ENCODE measurements around the gene AGAP1. TPM values are rescaled to one million over a fixed set of nuclear protein-coding genes. Genes with fewer than 3 reads are reported as not detected.

The AGAP1 gene
- polyA plus RNA-seq, 1 donor from 2014 or later, result 17.4 TPM

DNA sequence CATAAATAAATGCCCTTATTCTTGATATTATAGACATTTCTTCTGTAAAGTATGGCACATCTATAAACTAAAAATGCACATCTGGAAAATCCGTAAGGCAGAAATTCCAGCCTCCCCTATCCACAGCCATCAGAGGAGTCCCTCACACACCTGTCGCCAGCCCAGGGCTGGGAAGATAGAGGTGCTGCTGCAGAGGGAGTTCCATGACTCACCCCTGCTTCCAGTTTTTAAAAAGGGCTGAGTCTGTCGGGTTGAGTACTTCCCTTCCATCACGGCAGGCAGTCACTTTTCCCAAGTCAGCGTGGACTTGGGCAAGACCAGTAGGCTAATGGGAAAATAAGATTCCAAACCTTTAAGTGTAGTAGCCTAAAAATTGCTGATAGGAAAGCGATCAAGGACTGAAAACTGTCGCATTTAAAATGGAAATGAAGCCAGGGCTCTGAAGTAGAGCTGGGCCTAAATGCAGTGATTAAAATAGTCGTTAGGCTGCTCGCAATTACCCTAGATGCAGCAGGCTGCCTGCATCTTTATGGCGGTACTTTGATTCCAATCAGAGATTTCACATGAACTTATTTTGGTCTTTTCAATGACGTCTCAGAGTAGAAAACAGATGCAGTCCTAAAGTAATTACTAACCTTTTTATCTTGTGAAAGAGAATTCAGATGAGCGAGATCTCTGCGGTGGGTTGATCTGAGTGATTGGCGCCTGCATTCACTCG lies 280.5 kb downstream of the AGAP1 start:
- Histone ChIP-seq H3K79me2 (replicated peaks; ENCODE audit: insufficient read depth, low read length) (no peaks in the 10 kb centered on the region), H4K20me1 (ENCODE audit: insufficient read depth) (no peaks in the 10 kb centered on the region), H3K27me3 (ENCODE audit: insufficient read depth, low read depth, low read length) (no peaks in the 10 kb centered on the region), H3K9me3 (ENCODE audit: low read length) (no peaks in the 10 kb centered on the region), H2AFZ (ENCODE audit: low read depth, low read length) (no peak overlapping the region), H3K36me3 (ENCODE audit: insufficient read depth, low read length) (peaks cover 3% of the 10 kb centered on the region), H3K4me2 (ENCODE audit: low read length) (no peak overlapping the region), H3K9ac (ENCODE audit: low read length) (no peak overlapping the region), H3K27ac (ENCODE audit: low read length) (no peak overlapping the region), H3K9me2 (ENCODE audit: insufficient read depth, low read length) (no peaks in the 10 kb centered on the region), H3F3A (ENCODE audit: insufficient read depth, low read length, poor library complexity, severe bottlenecking) (no peaks in the 10 kb centered on the region), H3K4me3 (ENCODE audit: low read length) (no peak overlapping the region)
- TF ChIP-seq TAF1 (IDR thresholded peaks at IDR 0.05; ENCODE audit: low read depth), result no peak
- no peak for TF ChIP-seq MXI1 (conservative IDR thresholded peaks at IDR 0.05; ENCODE audit: poor library complexity, severe bottlenecking)
- TF ChIP-seq, protein P1, sequence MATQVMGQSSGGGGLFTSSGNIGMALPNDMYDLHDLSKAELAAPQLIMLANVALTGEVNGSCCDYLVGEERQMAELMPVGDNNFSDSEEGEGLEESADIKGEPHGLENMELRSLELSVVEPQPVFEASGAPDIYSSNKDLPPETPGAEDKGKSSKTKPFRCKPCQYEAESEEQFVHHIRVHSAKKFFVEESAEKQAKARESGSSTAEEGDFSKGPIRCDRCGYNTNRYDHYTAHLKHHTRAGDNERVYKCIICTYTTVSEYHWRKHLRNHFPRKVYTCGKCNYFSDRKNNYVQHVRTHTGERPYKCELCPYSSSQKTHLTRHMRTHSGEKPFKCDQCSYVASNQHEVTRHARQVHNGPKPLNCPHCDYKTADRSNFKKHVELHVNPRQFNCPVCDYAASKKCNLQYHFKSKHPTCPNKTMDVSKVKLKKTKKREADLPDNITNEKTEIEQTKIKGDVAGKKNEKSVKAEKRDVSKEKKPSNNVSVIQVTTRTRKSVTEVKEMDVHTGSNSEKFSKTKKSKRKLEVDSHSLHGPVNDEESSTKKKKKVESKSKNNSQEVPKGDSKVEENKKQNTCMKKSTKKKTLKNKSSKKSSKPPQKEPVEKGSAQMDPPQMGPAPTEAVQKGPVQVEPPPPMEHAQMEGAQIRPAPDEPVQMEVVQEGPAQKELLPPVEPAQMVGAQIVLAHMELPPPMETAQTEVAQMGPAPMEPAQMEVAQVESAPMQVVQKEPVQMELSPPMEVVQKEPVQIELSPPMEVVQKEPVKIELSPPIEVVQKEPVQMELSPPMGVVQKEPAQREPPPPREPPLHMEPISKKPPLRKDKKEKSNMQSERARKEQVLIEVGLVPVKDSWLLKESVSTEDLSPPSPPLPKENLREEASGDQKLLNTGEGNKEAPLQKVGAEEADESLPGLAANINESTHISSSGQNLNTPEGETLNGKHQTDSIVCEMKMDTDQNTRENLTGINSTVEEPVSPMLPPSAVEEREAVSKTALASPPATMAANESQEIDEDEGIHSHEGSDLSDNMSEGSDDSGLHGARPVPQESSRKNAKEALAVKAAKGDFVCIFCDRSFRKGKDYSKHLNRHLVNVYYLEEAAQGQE (IDR thresholded peaks at IDR 0.05; ENCODE audit: borderline replicate concordance), result no peak
- no peak for TF ChIP-seq RAD21 (conservative IDR thresholded peaks at IDR 0.05)
- TF ChIP-seq, protein P2, sequence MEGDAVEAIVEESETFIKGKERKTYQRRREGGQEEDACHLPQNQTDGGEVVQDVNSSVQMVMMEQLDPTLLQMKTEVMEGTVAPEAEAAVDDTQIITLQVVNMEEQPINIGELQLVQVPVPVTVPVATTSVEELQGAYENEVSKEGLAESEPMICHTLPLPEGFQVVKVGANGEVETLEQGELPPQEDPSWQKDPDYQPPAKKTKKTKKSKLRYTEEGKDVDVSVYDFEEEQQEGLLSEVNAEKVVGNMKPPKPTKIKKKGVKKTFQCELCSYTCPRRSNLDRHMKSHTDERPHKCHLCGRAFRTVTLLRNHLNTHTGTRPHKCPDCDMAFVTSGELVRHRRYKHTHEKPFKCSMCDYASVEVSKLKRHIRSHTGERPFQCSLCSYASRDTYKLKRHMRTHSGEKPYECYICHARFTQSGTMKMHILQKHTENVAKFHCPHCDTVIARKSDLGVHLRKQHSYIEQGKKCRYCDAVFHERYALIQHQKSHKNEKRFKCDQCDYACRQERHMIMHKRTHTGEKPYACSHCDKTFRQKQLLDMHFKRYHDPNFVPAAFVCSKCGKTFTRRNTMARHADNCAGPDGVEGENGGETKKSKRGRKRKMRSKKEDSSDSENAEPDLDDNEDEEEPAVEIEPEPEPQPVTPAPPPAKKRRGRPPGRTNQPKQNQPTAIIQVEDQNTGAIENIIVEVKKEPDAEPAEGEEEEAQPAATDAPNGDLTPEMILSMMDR (IDR thresholded peaks at IDR 0.05; ENCODE audit: poor library complexity, severe bottlenecking), result no peak
- TF ChIP-seq EP300 (conservative IDR thresholded peaks at IDR 0.05; ENCODE audit: poor library complexity, severe bottlenecking), result no peak
- no peak for TF ChIP-seq POLR2AphosphoS5 (IDR thresholded peaks at IDR 0.05)
- no peak for TF ChIP-seq EZH2 (IDR thresholded peaks at IDR 0.05; ENCODE audit: borderline replicate concordance, insufficient read depth, low read length, poor library complexity, severe bottlenecking)
- TF ChIP-seq SMC3 (conservative IDR thresholded peaks at IDR 0.05; ENCODE audit: poor library complexity), result no peak

DNA sequence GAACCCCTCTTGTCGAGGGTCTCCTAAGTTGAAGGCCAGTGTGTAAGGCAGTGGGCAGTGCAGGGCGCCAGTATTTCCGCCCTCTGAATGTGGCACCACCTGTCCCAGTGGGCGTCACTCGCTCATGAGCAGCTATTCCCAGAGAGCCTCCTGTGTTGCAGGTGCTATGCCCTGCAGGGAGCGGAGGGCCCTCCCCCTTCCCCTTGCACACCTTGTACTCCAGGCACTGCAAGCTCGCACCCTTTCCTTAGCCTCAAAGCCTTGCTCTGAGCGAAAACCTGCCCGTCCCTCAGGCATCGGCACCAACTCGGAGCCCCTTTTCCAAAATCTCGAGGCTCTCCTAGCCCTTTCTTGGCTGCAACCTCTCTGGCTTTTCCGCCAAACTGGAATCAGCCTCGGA lies 282.7 kb downstream of the AGAP1 start:
- Histone ChIP-seq H3K27ac (ENCODE audit: low read length) (no peak overlapping the region), H3K9ac (ENCODE audit: low read length) (no peak overlapping the region), H2AFZ (ENCODE audit: low read depth, low read length) (no peak overlapping the region), H3K36me3 (ENCODE audit: insufficient read depth, low read length) (no peaks in the 10 kb centered on the region), H3K79me2 (replicated peaks; ENCODE audit: insufficient read depth, low read length) (no peaks in the 10 kb centered on the region), H4K20me1 (ENCODE audit: insufficient read depth) (no peaks in the 10 kb centered on the region), H3K9me3 (ENCODE audit: low read length) (no peaks in the 10 kb centered on the region), H3K4me2 (ENCODE audit: low read length) (no peak overlapping the region), H3K4me3 (ENCODE audit: low read length) (no peak overlapping the region), H3K27me3 (ENCODE audit: insufficient read depth, low read depth, low read length) (no peaks in the 10 kb centered on the region), H3F3A (ENCODE audit: insufficient read depth, low read length, poor library complexity, severe bottlenecking) (no peaks in the 10 kb centered on the region), H3K9me2 (ENCODE audit: insufficient read depth, low read length) (no peaks in the 10 kb centered on the region)
- TF ChIP-seq TAF1 (IDR thresholded peaks at IDR 0.05; ENCODE audit: low read depth) (no peak), EP300 (conservative IDR thresholded peaks at IDR 0.05; ENCODE audit: poor library complexity, severe bottlenecking) (no peak), RAD21 (conservative IDR thresholded peaks at IDR 0.05) (no peak), POLR2AphosphoS5 (IDR thresholded peaks at IDR 0.05) (no peak), EZH2 (IDR thresholded peaks at IDR 0.05; ENCODE audit: borderline replicate concordance, insufficient read depth, low read length, poor library complexity, severe bottlenecking) (no peak), SMC3 (conservative IDR thresholded peaks at IDR 0.05; ENCODE audit: poor library complexity) (no peak), MXI1 (conservative IDR thresholded peaks at IDR 0.05; ENCODE audit: poor library complexity, severe bottlenecking) (no peak)
- TF ChIP-seq, protein P2 (IDR thresholded peaks at IDR 0.05; ENCODE audit: poor library complexity, severe bottlenecking), result no peak
- TF ChIP-seq, protein P1 (IDR thresholded peaks at IDR 0.05; ENCODE audit: borderline replicate concordance), result no peak

All from neural cell (in vitro differentiated cells).